ENCODE measurements around the gene LMO2.
"Not testable (repeated sequence)": the region's sequence is repeated elsewhere in the genome, so short reads cannot be mapped to it uniquely, and the experiment has no call there.

Gene LMO2

GRCh38 chr11:33861941-33862589 is 29.8 kb downstream of the LMO2 start:
- DNase-seq (ENCODE audit: low read depth, low spot score), result peak; percentile 39

- no peak for DNase-seq (ENCODE audit: low read depth, low spot score)
These were observed 30.5 kb downstream of the LMO2 start for GRCh38 chr11:33861386-33861785.

- no peak for DNase-seq (ENCODE audit: low read depth, low spot score)
These were observed 30.9 kb downstream of the LMO2 start for GRCh38 chr11:33860926-33861325.

- no peak for DNase-seq (ENCODE audit: low read depth, low spot score)
These were observed 32.6 kb downstream of the LMO2 start for GRCh38 chr11:33859306-33859705.

GRCh38 chr11:33857933-33858371 is 33.9 kb downstream of the LMO2 start:
- peak; percentile 82 for DNase-seq (ENCODE audit: low read depth, low spot score)

GRCh38 chr11:33855500-33855899 is 36.4 kb downstream of the LMO2 start:
- DNase-seq (ENCODE audit: low read depth, low spot score), result no peak

- no peak for DNase-seq (ENCODE audit: low read depth, low spot score)
These were observed 43.0 kb downstream of the LMO2 start for GRCh38 chr11:33848717-33849390.

GRCh38 chr11:33847251-33847650 is 44.6 kb downstream of the LMO2 start:
- DNase-seq (ENCODE audit: low read depth, low spot score), result no peak

- DNase-seq (ENCODE audit: low read depth, low spot score), result no peak
These were observed 47.6 kb downstream of the LMO2 start for GRCh38 chr11:33844236-33844635.

GRCh38 chr11:33843018-33843417 is 48.9 kb downstream of the LMO2 start:
- DNase-seq (ENCODE audit: low read depth, low spot score), result no peak

GRCh38 chr11:33842236-33842915 is 49.5 kb downstream of the LMO2 start:
- no peak for DNase-seq (ENCODE audit: low read depth, low spot score)

- DNase-seq (ENCODE audit: low read depth, low spot score), result not testable (repeated sequence)
These were observed 53.6 kb downstream of the LMO2 start for GRCh38 chr11:33838234-33838633.

- DNase-seq (ENCODE audit: low read depth, low spot score), result not testable (repeated sequence)
These were observed 54.5 kb downstream of the LMO2 start for GRCh38 chr11:33837334-33837733.

- peak; percentile 15 for DNase-seq (ENCODE audit: low read depth, low spot score)
These were observed 56.6 kb downstream of the LMO2 start for GRCh38 chr11:33835143-33835878.

GRCh38 chr11:33832676-33833075 is 59.2 kb downstream of the LMO2 start:
- no peak for DNase-seq (ENCODE audit: low read depth, low spot score)

- no peak for DNase-seq (ENCODE audit: low read depth, low spot score)
These were observed 60.8 kb downstream of the LMO2 start for GRCh38 chr11:33830903-33831648.

- peak; percentile 77 for DNase-seq (ENCODE audit: low read depth, low spot score)
These were observed 62.3 kb downstream of the LMO2 start for GRCh38 chr11:33829430-33830141.

GRCh38 chr11:33828604-33829429 is 63.1 kb downstream of the LMO2 start:
- no peak for DNase-seq (ENCODE audit: low read depth, low spot score)

- no peak for DNase-seq (ENCODE audit: low read depth, low spot score)
These were observed 64.7 kb downstream of the LMO2 start for GRCh38 chr11:33827206-33827605.
